Measurements from ENCODE around the gene NCDN.
"Not testable (repeated sequence)": the region's sequence is repeated elsewhere in the genome, so short reads cannot be mapped to it uniquely, and the experiment has no call there.

The NCDN gene

GRCh38 chr1:35568975-35569395 is 11.4 kb downstream of the NCDN start:
- in situ Hi-C loops (cut with HindIII; ENCODE audit: low sequenced_read_pairs), result loop anchor here (5.0 kb wide), 1 partner anchor 158 kb away; no protein-coding TSS in a partner anchor

- in situ Hi-C loops (cut with HindIII; ENCODE audit: low sequenced_read_pairs), result loop anchor here (5.0 kb wide), 1 partner anchor 157 kb away; no protein-coding TSS in a partner anchor
These were observed 12.3 kb downstream of the NCDN start for GRCh38 chr1:35569936-35570335.

GRCh38 chr1:35570589-35571137 is 13.1 kb downstream of the NCDN start:
- in situ Hi-C loops (cut with HindIII; ENCODE audit: low sequenced_read_pairs), result no loop called here

DNA sequence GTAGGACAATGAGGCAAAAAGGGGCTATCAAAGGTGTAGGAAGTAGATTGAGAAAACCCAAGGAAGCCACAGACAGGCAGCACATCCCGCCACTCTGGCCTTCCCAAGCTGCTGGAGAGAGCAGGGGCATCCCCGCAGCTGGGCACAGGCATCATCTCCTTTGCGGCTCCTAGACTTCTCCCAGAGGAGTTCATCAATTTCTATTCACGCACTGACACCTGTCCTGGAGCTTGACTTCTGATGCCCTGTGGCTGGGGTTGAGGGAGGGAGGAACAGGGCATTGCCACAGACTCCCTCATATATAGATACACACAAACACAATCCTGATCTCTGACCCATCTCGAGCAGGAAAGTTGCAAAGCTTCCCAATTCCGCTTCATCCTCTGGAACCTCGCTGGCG is 13.7 kb downstream of the NCDN start:
- in situ Hi-C loops (cut with HindIII; ENCODE audit: low sequenced_read_pairs), result no loop called here

- in situ Hi-C loops (cut with HindIII; ENCODE audit: low sequenced_read_pairs), result no loop called here
These were observed 14.7 kb downstream of the NCDN start for GRCh38 chr1:35572296-35572695.

- in situ Hi-C loops (cut with HindIII; ENCODE audit: low sequenced_read_pairs), result no loop called here
These were observed 15.9 kb downstream of the NCDN start, which contains the start of gene TFAP2E for GRCh38 chr1:35573198-35574124. TSS of gene TFAP2E (plus strand) at chr1:35573314. CDS start at chr1:35573578, 264 bp downstream.

GRCh38 chr1:35574125-35574654 is 16.6 kb downstream of the NCDN start:
- in situ Hi-C loops (cut with HindIII; ENCODE audit: low sequenced_read_pairs), result no loop called here

- in situ Hi-C loops (cut with HindIII; ENCODE audit: low sequenced_read_pairs), result no loop called here
These were observed 17.2 kb downstream of the NCDN start for GRCh38 chr1:35574655-35575415.

DNA sequence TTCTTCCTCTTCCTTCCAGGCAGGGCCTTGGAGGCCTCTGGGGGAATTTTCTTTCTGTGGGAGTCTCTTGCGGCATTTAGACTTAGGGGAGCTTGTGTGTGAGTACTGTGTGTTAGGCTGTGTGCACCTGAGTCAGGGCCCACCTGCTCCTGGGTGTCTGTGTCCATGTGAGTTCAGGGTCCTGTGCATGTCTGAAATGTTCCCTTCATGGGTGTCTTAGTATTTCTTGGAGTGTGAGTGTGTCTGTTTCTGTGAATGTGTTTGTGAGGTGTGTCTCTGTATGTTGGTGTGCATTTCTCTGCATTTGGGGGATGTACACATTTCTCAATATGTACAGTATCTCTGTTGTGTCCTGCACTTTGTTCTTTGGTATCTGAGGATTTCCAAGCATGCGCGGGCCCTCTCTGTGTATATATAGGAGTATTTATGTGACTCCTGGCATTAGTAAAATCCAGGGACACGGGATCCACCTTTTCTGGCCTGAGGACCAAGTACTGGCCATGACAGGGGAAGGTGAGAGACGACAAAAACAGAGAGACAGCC is 17.9 kb downstream of the NCDN start:
- in situ Hi-C loops (cut with HindIII; ENCODE audit: low sequenced_read_pairs), result no loop called here

GRCh38 chr1:35576061-35576765 is 18.6 kb downstream of the NCDN start:
- in situ Hi-C loops (cut with HindIII; ENCODE audit: low sequenced_read_pairs), result no loop called here

- in situ Hi-C loops (cut with HindIII; ENCODE audit: low sequenced_read_pairs), result not testable (repeated sequence)
These were observed 19.1 kb downstream of the NCDN start for GRCh38 chr1:35576766-35577070.

GRCh38 chr1:35577071-35577998 is 19.7 kb downstream of the NCDN start:
- in situ Hi-C loops (cut with HindIII; ENCODE audit: low sequenced_read_pairs), result no loop called here

DNA sequence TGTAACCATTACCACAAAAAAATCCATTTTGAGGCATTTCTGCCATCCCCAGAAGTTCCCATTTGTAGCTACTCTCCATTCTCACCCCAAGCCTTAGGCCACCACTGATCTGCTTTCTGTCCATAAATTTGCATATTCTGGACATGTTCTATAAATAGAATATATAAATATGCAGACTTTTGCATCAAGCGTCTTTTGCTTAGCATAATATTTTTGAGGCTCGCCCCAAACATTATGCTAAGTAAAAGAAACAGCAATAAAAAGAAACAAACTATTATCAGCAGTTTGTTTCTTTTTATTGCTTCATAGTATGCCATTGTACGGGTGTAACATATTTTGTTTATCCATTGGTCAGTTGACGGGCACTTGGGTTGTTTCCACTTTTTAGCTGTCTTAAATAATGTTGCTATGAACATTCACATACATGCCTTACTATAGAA is 23.4 kb downstream of the NCDN start:
- in situ Hi-C loops (cut with HindIII; ENCODE audit: low sequenced_read_pairs), result no loop called here

GRCh38 chr1:35581621-35582020 is 24.0 kb downstream of the NCDN start:
- in situ Hi-C loops (cut with HindIII; ENCODE audit: low sequenced_read_pairs), result not testable (repeated sequence)

DNA sequence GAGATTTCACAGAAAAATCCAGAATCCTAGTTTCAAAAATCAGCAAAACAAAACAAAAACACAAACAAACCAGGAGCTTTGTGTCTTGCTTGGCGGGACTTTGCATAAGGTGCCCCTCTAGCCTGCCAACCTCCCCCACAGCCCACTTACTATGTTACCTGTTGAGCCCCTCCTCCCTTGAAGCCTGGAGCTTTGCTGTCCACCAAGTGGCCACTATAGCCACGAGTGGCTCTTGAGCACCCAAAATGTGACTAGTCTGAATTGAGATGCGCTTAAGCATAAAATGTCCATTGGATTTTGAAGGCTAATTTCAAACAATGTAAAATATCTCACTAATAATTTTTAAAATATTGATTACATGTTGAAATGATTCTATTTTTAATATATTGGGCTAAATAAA is 27.7 kb downstream of the NCDN start:
- in situ Hi-C loops (cut with HindIII; ENCODE audit: low sequenced_read_pairs), result no loop called here

GRCh38 chr1:35585805-35586204 is 28.2 kb downstream of the NCDN start:
- in situ Hi-C loops (cut with HindIII; ENCODE audit: low sequenced_read_pairs), result not testable (repeated sequence)

DNA sequence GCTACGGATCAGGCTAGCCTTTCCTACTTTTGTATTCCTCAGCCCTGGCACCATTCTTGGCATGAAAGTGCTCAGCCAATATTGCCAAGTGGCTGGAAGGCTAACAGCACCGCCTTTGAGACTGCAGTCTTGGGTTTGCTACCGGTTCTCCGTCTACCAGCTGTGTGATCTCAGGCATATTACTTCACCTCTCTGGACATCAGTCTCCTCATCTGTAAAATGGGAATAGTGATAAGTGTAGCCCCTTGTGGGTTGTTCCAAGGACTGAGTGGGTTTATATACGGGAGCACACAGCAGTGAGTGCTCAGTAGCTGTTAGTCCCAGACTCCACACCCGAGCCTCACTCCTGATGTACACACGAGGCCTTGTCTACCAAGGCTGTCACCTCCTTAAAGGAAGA is 29.2 kb downstream of the NCDN start:
- in situ Hi-C loops (cut with HindIII; ENCODE audit: low sequenced_read_pairs), result no loop called here

DNA sequence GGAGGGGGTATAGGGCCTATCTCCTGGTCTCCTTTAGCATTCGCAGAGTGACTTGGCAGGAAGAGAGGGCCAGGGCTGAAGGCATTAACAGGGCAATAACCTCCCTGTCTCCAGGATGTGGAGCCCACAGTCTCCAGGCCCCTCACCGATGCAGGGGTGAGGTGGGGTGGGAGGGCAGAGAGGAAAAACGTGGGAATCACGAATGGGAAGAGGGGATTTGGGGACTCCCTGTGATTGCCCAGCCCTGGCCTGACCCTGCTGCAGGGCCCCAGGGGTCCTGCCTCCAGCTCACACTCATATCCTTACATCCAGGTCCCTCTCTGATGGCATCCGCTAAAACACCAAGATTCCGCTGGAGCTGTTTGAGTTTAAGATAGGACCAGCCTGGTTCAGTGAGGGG is 30.1 kb downstream of the NCDN start:
- in situ Hi-C loops (cut with HindIII; ENCODE audit: low sequenced_read_pairs), result no loop called here

GRCh38 chr1:35588197-35588910 is 30.8 kb downstream of the NCDN start:
- in situ Hi-C loops (cut with HindIII; ENCODE audit: low sequenced_read_pairs), result no loop called here

Measured in endothelial cell of hepatic sinusoid (primary cell).